ENCODE data around the gene HBEGF.

HBEGF gene

GRCh38 chr5:140346348-140347221 lies at the start of gene HBEGF:
Gene HBEGF (minus strand): TSS chr5:140346603. CDS start chr5:140346328, 275 bp downstream.
- no peak for DNase-seq

- DNase-seq = no peak
Observed at GRCh38 chr5:140393738-140394137, 47.3 kb upstream of the HBEGF start.

DNA sequence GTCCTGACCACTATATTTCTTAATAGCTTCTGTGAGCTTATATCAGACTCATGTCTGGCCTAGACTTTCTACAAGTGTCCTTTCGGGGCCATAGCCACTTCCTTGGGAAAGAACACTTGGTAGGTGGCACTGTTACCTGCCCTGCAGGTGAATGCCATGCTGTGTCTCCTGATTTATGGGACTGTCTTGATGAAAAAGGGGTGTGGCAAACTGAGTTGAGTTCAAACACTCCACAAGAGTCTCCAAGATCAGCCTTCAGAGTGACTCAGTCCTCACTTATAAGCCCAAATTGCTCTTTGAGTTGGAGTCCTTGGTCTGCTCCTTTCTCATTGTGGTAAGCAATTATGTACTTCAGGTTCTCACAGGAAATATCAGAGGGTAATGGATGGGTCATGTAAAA lies 45.3 kb upstream of the HBEGF start:
- no peak for DNase-seq

- no peak for DNase-seq
Observed at GRCh38 chr5:140391312-140391711, 44.9 kb upstream of the HBEGF start.

DNA sequence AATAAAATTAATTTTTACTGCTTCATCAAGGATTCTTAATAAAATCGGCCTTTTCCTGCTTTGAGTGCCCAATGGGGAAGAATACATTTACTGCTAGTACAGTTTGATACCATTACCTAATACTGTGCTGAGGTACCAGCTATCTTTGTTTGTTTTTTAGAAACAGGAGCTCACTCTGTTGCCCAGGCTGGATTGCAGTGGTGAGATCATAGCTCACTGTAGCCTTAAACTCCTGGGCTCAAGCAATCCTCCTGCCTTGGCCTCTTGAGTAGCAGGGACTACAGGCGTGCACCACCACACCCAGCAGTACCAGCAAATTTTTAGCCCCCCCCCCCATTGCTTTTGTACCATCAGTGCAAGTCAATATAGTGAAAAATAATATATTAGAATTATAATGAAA lies 41.6 kb upstream of the HBEGF start:
- DNase-seq = no peak

GRCh38 chr5:140383300-140383699 lies 36.9 kb upstream of the HBEGF start:
- DNase-seq = no peak

- no peak for DNase-seq
Observed at GRCh38 chr5:140382866-140383265, 36.5 kb upstream of the HBEGF start.

DNA sequence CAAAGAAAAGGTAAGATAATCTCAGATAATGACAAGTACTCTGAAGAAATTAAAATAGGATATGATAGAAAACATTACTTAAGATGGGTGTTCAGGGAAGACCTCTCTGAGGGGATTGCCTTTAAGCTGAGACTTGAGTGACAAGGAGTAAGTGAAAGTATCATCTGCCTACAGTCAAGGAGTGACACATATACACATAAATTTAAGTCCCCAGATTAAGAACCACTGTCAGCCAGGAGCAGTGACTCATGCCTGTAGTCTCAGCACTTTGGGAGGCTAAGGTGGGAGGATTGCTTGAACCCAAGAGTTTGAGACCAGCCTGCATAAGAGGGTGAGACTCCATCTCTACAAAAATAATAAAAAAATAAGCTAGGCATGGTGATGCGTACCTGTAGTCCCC lies 35.6 kb upstream of the HBEGF start:
- no peak for DNase-seq

DNA sequence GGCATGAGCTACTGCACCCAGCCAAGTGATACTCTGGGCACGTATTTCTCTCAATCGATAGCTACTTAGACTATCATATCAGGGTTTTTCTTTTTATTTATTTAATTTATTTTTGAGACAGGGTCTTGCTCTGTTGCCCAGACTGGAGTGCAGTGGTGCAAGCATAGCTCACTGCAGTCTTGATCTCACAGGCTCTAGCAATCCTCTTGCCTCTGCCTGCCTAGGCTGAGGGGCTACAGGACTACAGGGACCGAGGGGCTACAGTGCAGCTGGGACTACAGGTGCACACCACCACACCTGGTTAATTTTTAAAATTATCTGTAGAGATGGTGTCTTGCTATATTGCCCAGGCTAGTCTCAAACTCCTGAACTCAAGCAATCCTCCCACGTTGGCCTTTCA lies 34.9 kb upstream of the HBEGF start:
- no peak for DNase-seq

- no peak for DNase-seq
Observed at GRCh38 chr5:140372971-140373487, 26.6 kb upstream of the HBEGF start.

DNA sequence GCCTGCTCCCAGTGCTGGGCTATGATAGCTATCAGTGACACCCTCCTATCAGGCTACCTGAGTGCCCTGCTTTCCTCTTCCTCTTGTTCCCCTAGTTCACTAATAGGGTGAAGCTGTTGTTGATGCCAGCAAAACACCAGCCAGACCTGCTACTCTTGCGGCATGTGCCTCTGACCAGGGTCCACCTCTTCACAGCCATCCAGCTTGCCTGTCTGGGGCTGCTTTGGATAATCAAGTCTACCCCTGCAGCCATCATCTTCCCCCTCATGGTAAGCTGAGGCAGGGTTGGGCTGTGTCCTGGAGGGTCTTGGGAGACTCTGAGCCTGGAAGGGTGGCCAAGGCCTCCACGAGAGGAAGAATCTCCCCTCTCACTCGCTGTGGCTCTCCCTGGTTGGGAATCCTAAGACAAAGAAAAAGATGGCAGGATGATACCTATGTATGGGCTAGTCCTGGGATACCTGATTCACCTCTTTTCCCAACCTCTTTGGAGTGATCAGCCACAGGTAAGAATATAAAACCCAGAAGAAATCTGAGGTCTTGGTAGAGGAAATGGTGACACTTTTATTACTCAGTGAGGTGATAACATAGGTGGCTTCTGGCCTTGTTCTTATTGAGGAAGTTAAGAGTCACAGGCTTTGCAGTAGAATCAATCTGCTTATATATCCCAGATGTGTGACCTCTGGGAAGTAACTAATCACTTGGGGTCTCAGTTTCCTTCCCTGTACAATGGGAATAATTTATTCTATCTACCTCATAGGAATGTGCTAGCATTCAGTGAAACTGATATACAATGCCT lies 25.2 kb upstream of the HBEGF start:
- no peak for DNase-seq

DNA sequence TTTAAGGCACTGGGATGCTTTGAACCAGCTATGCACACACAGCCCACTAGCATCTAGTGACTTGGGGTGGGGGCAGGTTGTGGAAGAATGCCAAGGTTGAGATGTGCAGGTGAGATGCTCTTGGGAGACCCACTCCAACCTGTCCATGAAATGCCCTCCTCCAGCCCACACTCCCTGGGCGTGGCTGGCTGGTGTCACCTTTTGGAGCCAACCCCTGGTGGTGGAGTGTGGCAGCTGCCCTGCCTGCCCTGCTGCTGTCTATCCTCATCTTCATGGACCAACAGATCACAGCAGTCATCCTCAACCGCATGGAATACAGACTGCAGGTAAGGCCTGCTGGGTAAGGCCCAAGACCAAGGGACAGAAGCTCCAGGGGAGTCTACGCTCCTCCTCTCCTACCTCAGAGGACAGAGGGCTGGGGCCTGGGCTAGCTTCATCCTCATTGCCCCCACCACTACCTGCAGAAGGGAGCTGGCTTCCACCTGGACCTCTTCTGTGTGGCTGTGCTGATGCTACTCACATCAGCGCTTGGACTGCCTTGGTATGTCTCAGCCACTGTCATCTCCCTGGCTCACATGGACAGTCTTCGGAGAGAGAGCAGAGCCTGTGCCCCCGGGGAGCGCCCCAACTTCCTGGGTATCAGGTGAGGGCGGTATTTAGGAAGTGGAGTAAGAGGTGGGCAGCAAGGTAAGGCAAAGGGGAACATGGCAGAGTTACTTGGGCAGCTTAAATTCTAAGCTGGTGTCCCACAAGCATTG lies 21.0 kb upstream of the HBEGF start:
- DNase-seq = no peak

DNA sequence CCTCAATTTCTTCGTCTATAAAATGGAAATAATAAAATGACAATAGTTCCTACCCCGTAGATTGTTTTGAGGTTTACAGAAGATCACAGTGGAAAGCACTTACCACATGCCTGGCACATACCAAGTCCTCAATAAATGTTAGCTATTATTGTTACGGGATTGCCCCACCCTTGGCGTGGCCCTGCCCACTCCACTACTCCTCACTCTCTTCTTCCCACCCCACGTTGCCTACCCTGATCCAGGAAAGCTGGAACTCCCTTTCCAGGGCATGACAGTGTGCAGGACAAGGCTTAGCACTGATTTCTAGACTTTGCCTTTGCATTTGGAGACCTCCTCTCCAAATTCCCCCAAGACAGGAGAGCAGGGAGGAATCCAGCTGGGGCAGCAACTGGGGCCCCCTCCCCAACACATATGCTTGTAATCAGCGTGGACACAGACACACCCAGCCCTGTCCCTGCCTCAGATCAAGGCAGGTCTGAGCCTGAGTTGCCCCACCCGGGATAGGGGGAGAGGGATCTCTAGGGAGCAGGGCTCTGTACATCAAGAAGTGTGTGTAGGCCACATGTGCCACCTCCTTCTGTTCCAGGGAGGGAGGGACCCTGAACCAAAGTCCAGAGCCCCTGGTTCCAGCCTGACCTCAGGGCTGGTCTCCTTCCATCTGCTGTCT lies 20.3 kb upstream of the HBEGF start:
- no peak for DNase-seq

GRCh38 chr5:140365941-140366340 lies 19.5 kb upstream of the HBEGF start:
- no peak for DNase-seq

GRCh38 chr5:140365282-140365681 lies 18.9 kb upstream of the HBEGF start:
- DNase-seq = no peak

DNA sequence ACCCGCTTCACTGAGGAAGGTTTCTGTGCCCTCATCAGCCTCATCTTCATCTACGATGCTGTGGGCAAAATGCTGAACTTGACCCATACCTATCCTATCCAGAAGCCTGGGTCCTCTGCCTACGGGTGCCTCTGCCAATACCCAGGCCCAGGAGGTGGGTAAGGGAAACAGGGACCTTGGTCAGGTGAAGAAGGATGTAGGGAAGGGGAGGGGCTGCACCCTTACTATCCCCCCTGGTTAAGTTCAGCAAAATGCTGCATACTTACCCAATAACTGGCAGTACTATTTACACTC lies 18.0 kb upstream of the HBEGF start:
- no peak for DNase-seq

GRCh38 chr5:140363631-140364471 lies 17.4 kb upstream of the HBEGF start:
- no peak for DNase-seq

- no peak for DNase-seq
Observed at GRCh38 chr5:140362875-140363630, 16.6 kb upstream of the HBEGF start.

- DNase-seq = no peak
Observed at GRCh38 chr5:140362311-140362710, 15.9 kb upstream of the HBEGF start.

GRCh38 chr5:140361901-140362300 lies 15.5 kb upstream of the HBEGF start:
- no peak for DNase-seq

Data from NCI-H1417 treated with DMSO at 0.1 percent for 48 hours (cell line).